ENCODE data around the gene FREY1.

FREY1 gene

GRCh38 chr11:45905095-45905494 is 2.0 kb downstream of the FREY1 start:
- ChIA-PET CTCF (no interaction called here), POLR2A (no interaction called here)
- H3K36me3 ChIP-seq (ENCODE audit: control insufficient read depth in 2 of 2, insufficient read depth in 1 of 2, low read length in 2 of 2): peaks cover 0 to 41% of the 10 kb centered on the region in 2 experiments; a peak in 1 of 3 replicates
- H3K4me1 ChIP-seq (ENCODE audit: control insufficient read depth, insufficient read depth, low read length): no peaks in the 10 kb centered on the region
- H3K9me3 ChIP-seq (ENCODE audit: control insufficient read depth, insufficient read depth, low read depth, low read length): no peaks in the 10 kb centered on the region
- no peak for TF ChIP-seq ZNF202 (tag by site-specific recombination; IDR thresholded peaks at IDR 0.05; ENCODE audit: borderline replicate concordance)
- no peak for TF ChIP-seq ZNF610 (tag by site-specific recombination; IDR thresholded peaks at IDR 0.05; ENCODE audit: borderline replicate concordance)
- TF ChIP-seq ZNF433 (tag by site-specific recombination; IDR thresholded peaks at IDR 0.05; ENCODE audit: low read depth): no peak
- TF ChIP-seq ZBTB10 (tag by site-specific recombination; IDR thresholded peaks at IDR 0.05): no peak
- TF ChIP-seq TCF7L2 (IDR thresholded peaks at IDR 0.05; ENCODE audit: borderline replicate concordance, low read depth, low read length): no peak
- TF ChIP-seq, protein P1, sequence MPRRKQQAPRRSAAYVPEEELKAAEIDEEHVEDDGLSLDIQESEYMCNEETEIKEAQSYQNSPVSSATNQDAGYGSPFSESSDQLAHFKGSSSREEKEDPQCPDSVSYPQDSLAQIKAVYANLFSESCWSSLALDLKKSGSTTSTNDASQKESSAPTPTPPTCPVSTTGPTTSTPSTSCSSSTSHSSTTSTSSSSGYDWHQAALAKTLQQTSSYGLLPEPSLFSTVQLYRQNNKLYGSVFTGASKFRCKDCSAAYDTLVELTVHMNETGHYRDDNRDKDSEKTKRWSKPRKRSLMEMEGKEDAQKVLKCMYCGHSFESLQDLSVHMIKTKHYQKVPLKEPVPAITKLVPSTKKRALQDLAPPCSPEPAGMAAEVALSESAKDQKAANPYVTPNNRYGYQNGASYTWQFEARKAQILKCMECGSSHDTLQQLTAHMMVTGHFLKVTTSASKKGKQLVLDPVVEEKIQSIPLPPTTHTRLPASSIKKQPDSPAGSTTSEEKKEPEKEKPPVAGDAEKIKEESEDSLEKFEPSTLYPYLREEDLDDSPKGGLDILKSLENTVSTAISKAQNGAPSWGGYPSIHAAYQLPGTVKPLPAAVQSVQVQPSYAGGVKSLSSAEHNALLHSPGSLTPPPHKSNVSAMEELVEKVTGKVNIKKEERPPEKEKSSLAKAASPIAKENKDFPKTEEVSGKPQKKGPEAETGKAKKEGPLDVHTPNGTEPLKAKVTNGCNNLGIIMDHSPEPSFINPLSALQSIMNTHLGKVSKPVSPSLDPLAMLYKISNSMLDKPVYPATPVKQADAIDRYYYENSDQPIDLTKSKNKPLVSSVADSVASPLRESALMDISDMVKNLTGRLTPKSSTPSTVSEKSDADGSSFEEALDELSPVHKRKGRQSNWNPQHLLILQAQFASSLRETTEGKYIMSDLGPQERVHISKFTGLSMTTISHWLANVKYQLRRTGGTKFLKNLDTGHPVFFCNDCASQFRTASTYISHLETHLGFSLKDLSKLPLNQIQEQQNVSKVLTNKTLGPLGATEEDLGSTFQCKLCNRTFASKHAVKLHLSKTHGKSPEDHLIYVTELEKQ (tag by site-specific recombination; IDR thresholded peaks at IDR 0.05; ENCODE audit: borderline replicate concordance): no peak
- no peak for TF ChIP-seq SETDB1 (IDR thresholded peaks at IDR 0.05; ENCODE audit: insufficient read length, low read length)
- no peak for TF ChIP-seq ZNF2 (tag by site-specific recombination; IDR thresholded peaks at IDR 0.05)
- no peak for TF ChIP-seq ZNF654 (tag by site-specific recombination; IDR thresholded peaks at IDR 0.05; ENCODE audit: low read depth)
- no peak for TF ChIP-seq ZNF837 (tag by site-specific recombination; IDR thresholded peaks at IDR 0.05)
- no peak for TF ChIP-seq PRDM6 (tag by site-specific recombination; IDR thresholded peaks at IDR 0.05)
- TF ChIP-seq ZNF335 (tag by site-specific recombination; conservative IDR thresholded peaks at IDR 0.05): no peak
- no peak for TF ChIP-seq BCL11B (tag by site-specific recombination; IDR thresholded peaks at IDR 0.05; ENCODE audit: low read depth)
- no peak for TF ChIP-seq ZNF169 (tag by site-specific recombination; IDR thresholded peaks at IDR 0.05)
- TF ChIP-seq GLI4 (tag by site-specific recombination; IDR thresholded peaks at IDR 0.05): no peak
- no peak for TF ChIP-seq GLIS2 (tag by site-specific recombination; IDR thresholded peaks at IDR 0.05)
- no peak for TF ChIP-seq ZNF394 (tag by site-specific recombination; IDR thresholded peaks at IDR 0.05; ENCODE audit: borderline replicate concordance)
- TF ChIP-seq ZNF48 (tag by site-specific recombination; IDR thresholded peaks at IDR 0.05): no peak
- no peak for TF ChIP-seq KLF16 (tag by site-specific recombination; IDR thresholded peaks at IDR 0.05)
- TF ChIP-seq ZNF600 (tag by site-specific recombination; IDR thresholded peaks at IDR 0.05): no peak
- no peak overlapping the region for H3K27ac ChIP-seq (ENCODE audit: extremely low read depth, low read depth, low read length)
- H3K4me3 ChIP-seq (ENCODE audit: low read depth, low read length): no peak overlapping the region

All from HEK293 (cell line).